Hepatic stellate cell (primary cell): Measurements from ENCODE around the gene DCLRE1A.
A peak's percentile ranks its signal among the peaks of the same experiment; 100 is the strongest.
"Not testable (repeated sequence)": the region's sequence is repeated elsewhere in the genome, so short reads cannot be mapped to it uniquely, and the experiment has no call there.

Experiments used
- DNase-seq: peaks from one replicate; pipeline ENCODE4 v3.0.0; 2011; ENCODE audit warnings: low spot score

The DCLRE1A gene

GRCh38 chr10:113858541-113858940 lies 4.7 kb upstream of the DCLRE1A start:
- DNase-seq = no peak

- no peak for DNase-seq
Measured at GRCh38 chr10:113857210-113857609, 3.3 kb upstream of the DCLRE1A start.

- DNase-seq = no peak
Measured at GRCh38 chr10:113856563-113856962, 2.7 kb upstream of the DCLRE1A start.

- DNase-seq = peak; percentile 55
Measured at GRCh38 chr10:113854761-113855588, 1.1 kb upstream of the DCLRE1A start.

GRCh38 chr10:113853578-113854012 lies 287 bp downstream of the DCLRE1A start:
- no peak for DNase-seq

- DNase-seq = no peak
Measured at GRCh38 chr10:113849946-113850345, 3.9 kb downstream of the DCLRE1A start.

- no peak for DNase-seq
Measured at GRCh38 chr10:113849140-113849803, 4.6 kb downstream of the DCLRE1A start.

- DNase-seq = no peak
Measured at GRCh38 chr10:113846036-113846435, 7.8 kb downstream of the DCLRE1A start.

GRCh38 chr10:113843972-113844485 lies 9.9 kb downstream of the DCLRE1A start:
- no peak for DNase-seq

- no peak for DNase-seq
Measured at GRCh38 chr10:113842171-113842570, 11.7 kb downstream of the DCLRE1A start.

GRCh38 chr10:113828567-113828966 lies 25.3 kb downstream of the DCLRE1A start:
- DNase-seq = not testable (repeated sequence)

- DNase-seq = no peak
Measured at GRCh38 chr10:113825791-113826190, 28.1 kb downstream of the DCLRE1A start.

GRCh38 chr10:113823389-113823788 lies 30.5 kb downstream of the DCLRE1A start:
- DNase-seq = no peak

GRCh38 chr10:113822174-113822573 lies 31.7 kb downstream of the DCLRE1A start:
- no peak for DNase-seq

- not testable (repeated sequence) for DNase-seq
Measured at GRCh38 chr10:113821306-113821705, 32.6 kb downstream of the DCLRE1A start.

- DNase-seq = no peak
Measured at GRCh38 chr10:113820507-113820906, 33.4 kb downstream of the DCLRE1A start.

- no peak for DNase-seq
Measured at GRCh38 chr10:113819989-113820388, 33.9 kb downstream of the DCLRE1A start.

- not testable (repeated sequence) for DNase-seq
Measured at GRCh38 chr10:113814700-113815099, 39.2 kb downstream of the DCLRE1A start.

GRCh38 chr10:113808168-113808567 lies 45.7 kb downstream of the DCLRE1A start:
- DNase-seq = no peak

GRCh38 chr10:113806503-113806902 lies 47.4 kb downstream of the DCLRE1A start:
- DNase-seq = no peak

- no peak for DNase-seq
Measured at GRCh38 chr10:113802997-113803396, 50.9 kb downstream of the DCLRE1A start.

- DNase-seq = no peak
Measured at GRCh38 chr10:113801569-113801968, 52.3 kb downstream of the DCLRE1A start.

- no peak for DNase-seq
Measured at GRCh38 chr10:113791691-113792090, 62.2 kb downstream of the DCLRE1A start.
